Activated naive CD4-positive, alpha-beta T cell treated with anti-CD3 and anti-CD28 coated beads, Interleukin-2, amount 50 U/mL, for 24 hours (primary cell): Measurements from ENCODE around the gene SLC36A2.
"Not testable (repeated sequence)": the region's sequence is repeated elsewhere in the genome, so short reads cannot be mapped to it uniquely, and the experiment has no call there.

Experiments used
- H3K27ac Mint-ChIP-seq: one replicate; pipeline ENCODE4 v1.8.0; 2021; ENCODE audit warnings: mild to moderate bottlenecking, mixed read lengths
- H3K27me3 Mint-ChIP-seq: one replicate; pipeline ENCODE4 v1.8.0; 2021; ENCODE audit warnings: mixed read lengths
- H3K36me3 Mint-ChIP-seq: one replicate; pipeline ENCODE4 v1.8.0; 2021; ENCODE audit warnings: mixed read lengths
- H3K4me1 Mint-ChIP-seq: one replicate; pipeline ENCODE4 v1.8.0; 2021; ENCODE audit warnings: mixed read lengths
- H3K4me3 Mint-ChIP-seq: one replicate; pipeline ENCODE4 v1.8.0; 2021; ENCODE audit warnings: mild to moderate bottlenecking, mixed read lengths
- H3K9me3 Mint-ChIP-seq: one replicate; pipeline ENCODE4 v1.8.0; 2021; ENCODE audit warnings: mixed read lengths

SLC36A2 gene

GRCh38 chr5:151347369-151347768, at the start of gene SLC36A2:
Gene SLC36A2 (minus strand): TSS chr5:151347559. CDS start chr5:151347460, 99 bp downstream.
- Mint-ChIP-seq H3K27ac (no peak within 1 kb of the TSS), H3K4me3 (no peak within 1 kb of the TSS), H3K36me3 (no peaks in the 10 kb centered on the region), H3K9me3 (no peaks in the 10 kb centered on the region), H3K27me3 (peaks cover 3% of the 10 kb centered on the region), H3K4me1 (no peaks in the 10 kb centered on the region)

- H3K9me3 Mint-ChIP-seq = no peaks in the 10 kb centered on the region
- H3K27ac Mint-ChIP-seq = no peak overlapping the region
- H3K4me1 Mint-ChIP-seq = no peaks in the 10 kb centered on the region
- peaks cover 9% of the 10 kb centered on the region for H3K27me3 Mint-ChIP-seq
- no peaks in the 10 kb centered on the region for H3K36me3 Mint-ChIP-seq
- H3K4me3 Mint-ChIP-seq = no peak overlapping the region
These were observed 41.6 kb upstream of the SLC36A2 start for GRCh38 chr5:151388960-151389359.

GRCh38 chr5:151384106-151384505, 36.7 kb upstream of the SLC36A2 start:
- no peaks in the 10 kb centered on the region for H3K36me3 Mint-ChIP-seq
- no peaks in the 10 kb centered on the region for H3K4me1 Mint-ChIP-seq
- H3K4me3 Mint-ChIP-seq = no peak overlapping the region
- no peak overlapping the region for H3K27ac Mint-ChIP-seq
- H3K9me3 Mint-ChIP-seq = no peaks in the 10 kb centered on the region
- H3K27me3 Mint-ChIP-seq = peaks cover 2% of the 10 kb centered on the region

- no peaks in the 10 kb centered on the region for H3K9me3 Mint-ChIP-seq
- no peak overlapping the region for H3K4me3 Mint-ChIP-seq
- no peak overlapping the region for H3K27ac Mint-ChIP-seq
- H3K27me3 Mint-ChIP-seq = peaks cover 1% of the 10 kb centered on the region
- no peaks in the 10 kb centered on the region for H3K36me3 Mint-ChIP-seq
- H3K4me1 Mint-ChIP-seq = no peaks in the 10 kb centered on the region
These were observed 35.7 kb upstream of the SLC36A2 start for GRCh38 chr5:151383011-151383410.

- Mint-ChIP-seq H3K4me3 (no peak overlapping the region), H3K27me3 (peaks cover 1% of the 10 kb centered on the region), H3K4me1 (no peaks in the 10 kb centered on the region), H3K9me3 (no peaks in the 10 kb centered on the region), H3K27ac (no peak overlapping the region), H3K36me3 (no peaks in the 10 kb centered on the region)
These were observed 35.2 kb upstream of the SLC36A2 start for GRCh38 chr5:151382576-151382975.

GRCh38 chr5:151381899-151382298, 34.5 kb upstream of the SLC36A2 start:
- Mint-ChIP-seq H3K4me1 (no peaks in the 10 kb centered on the region), H3K27me3 (peaks cover 1% of the 10 kb centered on the region), H3K9me3 (no peaks in the 10 kb centered on the region), H3K4me3 (no peak overlapping the region), H3K27ac (no peak overlapping the region), H3K36me3 (no peaks in the 10 kb centered on the region)

GRCh38 chr5:151378616-151379015, 31.3 kb upstream of the SLC36A2 start:
- Mint-ChIP-seq H3K9me3 (no peaks in the 10 kb centered on the region), H3K27me3 (peaks cover 1% of the 10 kb centered on the region), H3K36me3 (no peaks in the 10 kb centered on the region), H3K27ac (no peak overlapping the region), H3K4me1 (no peaks in the 10 kb centered on the region), H3K4me3 (no peak overlapping the region)

GRCh38 chr5:151374539-151374938, 27.2 kb upstream of the SLC36A2 start:
- no peaks in the 10 kb centered on the region for H3K36me3 Mint-ChIP-seq
- no peaks in the 10 kb centered on the region for H3K4me1 Mint-ChIP-seq
- H3K27me3 Mint-ChIP-seq = no peaks in the 10 kb centered on the region
- H3K9me3 Mint-ChIP-seq = no peaks in the 10 kb centered on the region
- H3K27ac Mint-ChIP-seq = no peak overlapping the region
- no peak overlapping the region for H3K4me3 Mint-ChIP-seq

- H3K27ac Mint-ChIP-seq, H3K4me3 Mint-ChIP-seq, H3K4me1 Mint-ChIP-seq: not testable (repeated sequence)
- peaks cover 15% of the 10 kb centered on the region for H3K27me3 Mint-ChIP-seq
- H3K36me3 Mint-ChIP-seq = peaks cover 15% of the 10 kb centered on the region
- peaks cover 27% of the 10 kb centered on the region for H3K9me3 Mint-ChIP-seq
These were observed 19.7 kb upstream of the SLC36A2 start for GRCh38 chr5:151367038-151367437.

- H3K4me3 Mint-ChIP-seq = no peak overlapping the region
- peaks cover 38% of the 10 kb centered on the region for H3K9me3 Mint-ChIP-seq
- H3K4me1 Mint-ChIP-seq = no peaks in the 10 kb centered on the region
- H3K27ac Mint-ChIP-seq = no peak overlapping the region
- peaks cover 13% of the 10 kb centered on the region for H3K36me3 Mint-ChIP-seq
- H3K27me3 Mint-ChIP-seq = peaks cover 13% of the 10 kb centered on the region
These were observed 16.3 kb upstream of the SLC36A2 start for GRCh38 chr5:151363673-151364072.

- Mint-ChIP-seq H3K27me3 (peaks cover 13% of the 10 kb centered on the region), H3K4me1 (no peaks in the 10 kb centered on the region), H3K27ac (no peak overlapping the region), H3K9me3 (peaks cover 38% of the 10 kb centered on the region), H3K4me3 (no peak overlapping the region), H3K36me3 (peaks cover 12% of the 10 kb centered on the region)
These were observed 15.6 kb upstream of the SLC36A2 start for GRCh38 chr5:151362970-151363369.

- Mint-ChIP-seq H3K4me3 (no peak overlapping the region), H3K36me3 (peaks cover 7% of the 10 kb centered on the region), H3K27me3 (peaks cover 8% of the 10 kb centered on the region), H3K4me1 (no peaks in the 10 kb centered on the region), H3K9me3 (peaks cover 23% of the 10 kb centered on the region), H3K27ac (no peak overlapping the region)
These were observed 12.0 kb upstream of the SLC36A2 start for GRCh38 chr5:151359391-151359790.

GRCh38 chr5:151357792-151358191, 10.4 kb upstream of the SLC36A2 start:
- Mint-ChIP-seq H3K4me1 (no peaks in the 10 kb centered on the region), H3K9me3 (peaks cover 15% of the 10 kb centered on the region), H3K27me3 (peaks cover 2% of the 10 kb centered on the region), H3K4me3 (no peak overlapping the region), H3K27ac (no peak overlapping the region), H3K36me3 (peaks cover 4% of the 10 kb centered on the region)

GRCh38 chr5:151357097-151357496, 9.7 kb upstream of the SLC36A2 start:
- H3K27ac Mint-ChIP-seq = no peak overlapping the region
- peaks cover 3% of the 10 kb centered on the region for H3K36me3 Mint-ChIP-seq
- peaks cover 3% of the 10 kb centered on the region for H3K27me3 Mint-ChIP-seq
- H3K4me1 Mint-ChIP-seq = no peaks in the 10 kb centered on the region
- H3K4me3 Mint-ChIP-seq = no peak overlapping the region
- peaks cover 11% of the 10 kb centered on the region for H3K9me3 Mint-ChIP-seq

GRCh38 chr5:151351671-151352070, 4.3 kb upstream of the SLC36A2 start:
- peaks cover 1% of the 10 kb centered on the region for H3K27me3 Mint-ChIP-seq
- H3K36me3 Mint-ChIP-seq = no peaks in the 10 kb centered on the region
- no peak overlapping the region for H3K4me3 Mint-ChIP-seq
- no peak overlapping the region for H3K27ac Mint-ChIP-seq
- no peaks in the 10 kb centered on the region for H3K4me1 Mint-ChIP-seq
- H3K9me3 Mint-ChIP-seq = no peaks in the 10 kb centered on the region

GRCh38 chr5:151348789-151349188, 1.4 kb upstream of the SLC36A2 start:
- H3K27me3 Mint-ChIP-seq = peaks cover 3% of the 10 kb centered on the region
- no peaks in the 10 kb centered on the region for H3K36me3 Mint-ChIP-seq
- no peak overlapping the region for H3K27ac Mint-ChIP-seq
- H3K9me3 Mint-ChIP-seq = no peaks in the 10 kb centered on the region
- no peaks in the 10 kb centered on the region for H3K4me1 Mint-ChIP-seq
- no peak overlapping the region for H3K4me3 Mint-ChIP-seq

GRCh38 chr5:151345808-151346478, 1.4 kb downstream of the SLC36A2 start:
- H3K4me3 Mint-ChIP-seq = no peak overlapping the region
- H3K36me3 Mint-ChIP-seq = no peaks in the 10 kb centered on the region
- no peaks in the 10 kb centered on the region for H3K9me3 Mint-ChIP-seq
- H3K27ac Mint-ChIP-seq = no peak overlapping the region
- H3K4me1 Mint-ChIP-seq = no peaks in the 10 kb centered on the region
- H3K27me3 Mint-ChIP-seq = peaks cover 3% of the 10 kb centered on the region
